Right lobe of liver (tissue), 4 donors: ENCODE data around the gene ZNF587B.

Experiments used
- POLR2A ChIP-seq: fragments of 450-650 bp; IDR thresholded peaks from one replicate; pipeline ENCODE4 v1.6.1; 2017; ENCODE audit warnings: antibody characterized with exemption, mild to moderate bottlenecking
- TF ChIP-seq, protein P1 (sequence below), 4 donors: fragments of 200-600 bp in 3 of 4; fragments of 450-650 bp in 1 of 4; IDR thresholded peaks; one replicate each; pipeline versions ENCODE4 v1.5.1 to v1.8.0; 2016 to 2022; ENCODE audit warnings: antibody characterized with exemption in 4 of 4, mild to moderate bottlenecking in 2 of 4
- donor health status: DM: no; HTN: no; CAD: no.
- donor health status: DM: no; HTN: no; CAD: no.
- donor health status: DM: no; HTN: yes; CAD: no.

DNA sequence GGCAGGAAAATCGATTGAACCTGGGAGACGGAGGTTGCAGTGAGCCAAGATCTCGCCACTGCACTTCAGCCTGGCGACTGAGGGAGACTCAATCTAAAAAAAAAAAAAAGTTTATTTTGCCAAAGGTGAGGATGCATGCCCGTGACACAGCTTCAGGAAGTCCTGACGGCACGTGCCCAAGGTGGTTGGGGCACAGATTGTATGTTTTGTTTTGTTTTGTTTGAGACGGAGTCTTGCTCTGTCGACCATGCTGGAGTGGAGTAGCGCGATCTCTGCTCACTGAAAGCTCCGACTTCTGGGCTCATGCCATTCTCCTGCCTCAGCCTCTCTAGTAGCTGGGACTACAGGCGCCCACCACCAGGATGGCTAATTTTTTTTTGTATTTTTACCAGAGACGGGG, 12.1 kb upstream of the ZNF587B start:
- TF ChIP-seq, protein P1, sequence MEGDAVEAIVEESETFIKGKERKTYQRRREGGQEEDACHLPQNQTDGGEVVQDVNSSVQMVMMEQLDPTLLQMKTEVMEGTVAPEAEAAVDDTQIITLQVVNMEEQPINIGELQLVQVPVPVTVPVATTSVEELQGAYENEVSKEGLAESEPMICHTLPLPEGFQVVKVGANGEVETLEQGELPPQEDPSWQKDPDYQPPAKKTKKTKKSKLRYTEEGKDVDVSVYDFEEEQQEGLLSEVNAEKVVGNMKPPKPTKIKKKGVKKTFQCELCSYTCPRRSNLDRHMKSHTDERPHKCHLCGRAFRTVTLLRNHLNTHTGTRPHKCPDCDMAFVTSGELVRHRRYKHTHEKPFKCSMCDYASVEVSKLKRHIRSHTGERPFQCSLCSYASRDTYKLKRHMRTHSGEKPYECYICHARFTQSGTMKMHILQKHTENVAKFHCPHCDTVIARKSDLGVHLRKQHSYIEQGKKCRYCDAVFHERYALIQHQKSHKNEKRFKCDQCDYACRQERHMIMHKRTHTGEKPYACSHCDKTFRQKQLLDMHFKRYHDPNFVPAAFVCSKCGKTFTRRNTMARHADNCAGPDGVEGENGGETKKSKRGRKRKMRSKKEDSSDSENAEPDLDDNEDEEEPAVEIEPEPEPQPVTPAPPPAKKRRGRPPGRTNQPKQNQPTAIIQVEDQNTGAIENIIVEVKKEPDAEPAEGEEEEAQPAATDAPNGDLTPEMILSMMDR (IDR thresholded peaks at IDR 0.05): no peak
- TF ChIP-seq POLR2A: no peak
